IMR-90 (cell line): Measurements from ENCODE around the gene ENAH. TPM values are rescaled to one million over a fixed set of nuclear protein-coding genes. Genes with fewer than 3 reads are reported as not detected.

Experiments used
- ATAC-seq: fragments of 200-7000 bp; cut with Tn5 transposase; 2 replicates; pipeline ENCODE4 v1.9.1; 2020; ENCODE audit warnings: low read depth, mild to moderate bottlenecking, moderate library complexity
- BruUV-seq: library from RNA; stranded (reverse); fragments of 400-500 nt; replicated peaks from 2 replicates; lab custom pipeline; 2021; lab: Mats Ljungman, UMichigan
- CTCF ChIA-PET: fragments of 300-600 bp; formaldehyde crosslinking; extraction: SDS; loops from one replicate; lab custom pipeline; 2021; ENCODE audit warnings: antibody characterized with exemption; lab: Yijun Ruan, JAX
- POLR2A ChIA-PET: fragments of 300-600 bp; sonication (Branson Sonifier 250); formaldehyde crosslinking; loops from one replicate; lab custom pipeline; 2022; ENCODE audit warnings: antibody characterized with exemption; ENCODE audit not compliant: unreplicated experiment; lab: Charles Lee
- DNase-seq: peaks from one replicate; pipeline ENCODE4 v3.0.0; 2013
- H2AFZ ChIP-seq: replicated peaks from 2 replicates; pipeline ENCODE3; 2013; ENCODE audit warnings: low read length, mild to moderate bottlenecking; ENCODE audit not compliant: poor library complexity
- H2AK5ac ChIP-seq: 2 replicates; pipeline ENCODE4 v1.6.1; 2013; ENCODE audit warnings: low read depth, low read length, inconsistent platforms
- H2AK9ac ChIP-seq: replicated peaks from 2 replicates; pipeline ENCODE3; 2013; ENCODE audit warnings: mild to moderate bottlenecking, low read depth, low read length, moderate library complexity; ENCODE audit not compliant: poor library complexity
- H2BK120ac ChIP-seq: 2 replicates; pipeline ENCODE4 v1.6.1; 2013; ENCODE audit warnings: low read depth, low read length, inconsistent platforms
- H2BK15ac ChIP-seq: 3 replicates; pipeline ENCODE4 v1.6.1; 2013; ENCODE audit warnings: low read depth, low read length, inconsistent platforms
- H2BK20ac ChIP-seq: 2 replicates; pipeline ENCODE4 v1.6.1; 2013; ENCODE audit warnings: low read depth, mild to moderate bottlenecking, inconsistent platforms, low read length, moderate library complexity
- H2BK5ac ChIP-seq: 2 replicates; pipeline ENCODE4 v1.6.1; 2013; ENCODE audit warnings: mild to moderate bottlenecking, low read depth, low read length, inconsistent platforms; ENCODE audit not compliant: poor library complexity, severe bottlenecking
- H3K14ac ChIP-seq: replicated peaks from 2 replicates; pipeline ENCODE4 v1.6.1; 2013; ENCODE audit warnings: low read depth, low read length, inconsistent platforms
- H3K18ac ChIP-seq: 2 replicates; pipeline ENCODE4 v1.6.1; 2013; ENCODE audit warnings: low read depth, low read length, control low read depth
- H3K23ac ChIP-seq: 2 replicates; pipeline ENCODE4 v1.6.1; 2013; ENCODE audit warnings: low read depth, low read length, inconsistent platforms
- H3K27ac ChIP-seq: 2 replicates; pipeline ENCODE4 v1.5.1; 2013; ENCODE audit warnings: mild to moderate bottlenecking, control low read depth, low read length; ENCODE audit not compliant: insufficient read depth
- H3K27me3 ChIP-seq: 2 replicates; pipeline ENCODE4 v1.6.1; 2013; ENCODE audit warnings: low read length; ENCODE audit not compliant: control insufficient read depth, insufficient read depth
- H3K36me3 ChIP-seq: 2 replicates; pipeline ENCODE4 v1.6.1; 2013; ENCODE audit warnings: low read length, mixed read lengths; ENCODE audit not compliant: control insufficient read depth, insufficient read depth
- H3K4ac ChIP-seq: 2 replicates; pipeline ENCODE4 v1.6.1; 2013; ENCODE audit warnings: low read depth, low read length, inconsistent platforms
- H3K4me1 ChIP-seq: 2 replicates; pipeline ENCODE4 v1.6.1; 2013; ENCODE audit warnings: low read length, mixed read lengths; ENCODE audit not compliant: control insufficient read depth, insufficient read depth
- H3K4me2 ChIP-seq: 2 replicates; pipeline ENCODE4 v1.6.1; 2013; ENCODE audit warnings: low read depth, mild to moderate bottlenecking, control low read depth, low read length, moderate library complexity
- H3K4me3 ChIP-seq: 2 replicates; pipeline ENCODE4 v1.5.1; 2013; ENCODE audit warnings: low read depth, mild to moderate bottlenecking, control low read depth, low read length, moderate library complexity; ENCODE audit not compliant: insufficient read depth
- H3K56ac ChIP-seq: 2 replicates; pipeline ENCODE4 v1.6.1; 2013; ENCODE audit warnings: low read length, inconsistent platforms; ENCODE audit not compliant: insufficient read depth; ENCODE audit errors: extremely low read depth
- H3K79me1 ChIP-seq, 2 experiments: 2 replicates each; pipeline ENCODE4 v1.6.1; 2013; ENCODE audit warnings: low read length in 2 of 2, inconsistent platforms in 1 of 2, low read depth in 1 of 2
- H3K9ac ChIP-seq: 2 replicates; pipeline ENCODE4 v1.6.1; 2013; ENCODE audit warnings: low read depth, low read length, control low read depth
- H3K9me1 ChIP-seq: 2 replicates; pipeline ENCODE4 v1.6.1; 2013; ENCODE audit warnings: low read length, inconsistent platforms; ENCODE audit not compliant: insufficient read depth
- H3K9me3 ChIP-seq: 2 replicates; pipeline ENCODE4 v1.6.1; 2013; ENCODE audit warnings: low read length; ENCODE audit not compliant: control insufficient read depth, insufficient read depth
- H4K20me1 ChIP-seq: 2 replicates; pipeline ENCODE4 v1.6.1; 2013; ENCODE audit warnings: low read length, inconsistent platforms; ENCODE audit not compliant: insufficient read depth
- H4K5ac ChIP-seq: 2 replicates; pipeline ENCODE4 v1.6.1; 2013; ENCODE audit warnings: mild to moderate bottlenecking, low read depth, low read length, control low read depth
- H4K8ac ChIP-seq, 2 experiments: 2 replicates each; pipeline ENCODE4 v1.6.1; 2013; ENCODE audit warnings: low read depth in 2 of 2, low read length in 2 of 2, control low read depth in 1 of 2, inconsistent platforms in 1 of 2
- H4K91ac ChIP-seq: 2 replicates; pipeline ENCODE4 v1.6.1; 2013; ENCODE audit warnings: low read depth, low read length, inconsistent platforms; ENCODE audit not compliant: insufficient read depth
- BHLHE40 ChIP-seq: fragments of 150-350 bp; IDR thresholded peaks from 2 replicates; pipeline ENCODE4 v1.6.1; 2016; ENCODE audit warnings: mild to moderate bottlenecking, low read depth, low read length
- CEBPB ChIP-seq: IDR thresholded peaks from 2 replicates; pipeline ENCODE4 v1.6.1; 2012; ENCODE audit warnings: low read depth, low read length, improper control_type of control experiment
- CHD1 ChIP-seq: IDR thresholded peaks from 2 replicates; pipeline ENCODE4 v1.6.1; 2012; ENCODE audit warnings: low read depth, low read length, improper control_type of control experiment
- POLR2A ChIP-seq: IDR thresholded peaks from 2 replicates; pipeline ENCODE4 v1.6.1; 2012; ENCODE audit warnings: mild to moderate bottlenecking, low read depth, low read length
- RAD21 ChIP-seq: IDR thresholded peaks from 2 replicates; pipeline ENCODE4 v1.6.1; 2012; ENCODE audit warnings: low read length, improper control_type of control experiment
- RCOR1 ChIP-seq: IDR thresholded peaks from 2 replicates; pipeline ENCODE4 v1.6.1; 2012; ENCODE audit warnings: mild to moderate bottlenecking, low read length, improper control_type of control experiment; ENCODE audit not compliant: insufficient replicate concordance
- RFX5 ChIP-seq: IDR thresholded peaks from 2 replicates; pipeline ENCODE4 v1.8.0; 2012; ENCODE audit warnings: low read depth, mild to moderate bottlenecking, low read length, moderate library complexity
- SMC3 ChIP-seq: fragments of 150-350 bp; IDR thresholded peaks from 2 replicates; pipeline ENCODE4 v1.6.1; 2016; ENCODE audit warnings: low read depth, mild to moderate bottlenecking, antibody characterized with exemption, low read length, moderate library complexity
- USF2 ChIP-seq: fragments of 150-350 bp; IDR thresholded peaks from 2 replicates; pipeline ENCODE4 v1.6.1; 2017; ENCODE audit warnings: mild to moderate bottlenecking, antibody characterized with exemption, low read length, low read depth
- WGBS, 2 experiments: methylation state at CpG; one replicate each; pipeline versions ENCODE4 v1.1.5 to v1.1.7; 2013; ENCODE audit warnings: missing lambda C conversion rate in 2 of 2; ENCODE audit not compliant: insufficient read length in 1 of 2; ENCODE audit errors: extremely low coverage in 2 of 2; 5-methylcytosine and 5-hydroxymethylcytosine counted together
- dilution Hi-C: fragments of 300-500 bp; cut with HindIII; formaldehyde crosslinking; loops from one replicate; pipeline ENCODE4 v1.14.3; 2018; ENCODE audit warnings: low sequenced_read_pairs; ENCODE audit not compliant: unreplicated experiment
- in situ Hi-C: fragments of 300-500 bp; cut with MboI; formaldehyde crosslinking; loops from 3 replicates; pipeline ENCODE4 v1.14.3; 2019; ENCODE audit warnings: low sequenced_read_pairs, inconsistent platforms, mixed read lengths
- intact Hi-C: fragments of 100-400 bp; cut with micrococcal nuclease; formaldehyde crosslinking; loops from 2 replicates; pipeline ENCODE4 v1.10.0; 2022
- polyA plus RNA-seq, 3 experiments: library from polyadenylated mRNA; depleted of rRNA; stranded (reverse); fragments of >200 nt; gene quantifications; 2 replicates each; pipeline ENCODE4 v1.2.3, GENCODE V29; 2012; ENCODE audit warnings: low replicate concordance in 1 of 3
- total RNA-seq: library from RNA; depleted of rRNA; stranded (reverse); fragments of >200 nt; gene quantifications from 2 replicates; pipeline ENCODE4 v1.2.3, GENCODE V29; 2012

Gene ENAH
- total and polyA plus RNA-seq, 2 of the 4 experiments (the other 2 are of a cell fraction), result 61.3 to 86.9 TPM

- no peaks in the 10 kb centered on the region for H3K27me3 ChIP-seq
- intact Hi-C loops, result no loop called here
- H2BK15ac ChIP-seq, result no peak overlapping the region
- no peak overlapping the region for H3K27ac ChIP-seq
- no peak overlapping the region for H2BK20ac ChIP-seq
- ATAC-seq (peak; percentile 24), DNase-seq (peak; percentile 24)
- dilution Hi-C loops, result no loop called here
- H3K4me1 ChIP-seq, result 0 out of 2 replicates have a peak, but pooled peaks cover 2% of the 10 kb centered on the region
- no peak overlapping the region for H3K18ac ChIP-seq
- peaks cover 17 to 74% of the 10 kb centered on the region in 2 experiments for H3K79me1 ChIP-seq
- H3K36me3 ChIP-seq, result peaks cover 6% of the 10 kb centered on the region
- no peak overlapping the region for H3K14ac ChIP-seq
- H3K56ac ChIP-seq, result no peak overlapping the region
- peak overlapping the region; percentile 18; the same call in 1 of the 2 replicates for H3K4me2 ChIP-seq
- H2AK9ac ChIP-seq, result no peak overlapping the region
- H3K9me3 ChIP-seq, result 0 out of 2 replicates have a peak, but pooled peaks cover 2% of the 10 kb centered on the region
- H3K4ac ChIP-seq, result no peak overlapping the region
- H3K23ac ChIP-seq, result no peak overlapping the region
- POLR2A ChIA-PET, result no interaction called here
- no CpG with 5 or more reads among the region's 2 CpGs for WGBS, 2 experiments
- H2AK5ac ChIP-seq, result no peak overlapping the region
- H4K20me1 ChIP-seq, result peaks cover 68% of the 10 kb centered on the region
- no peak overlapping the region for H2BK5ac ChIP-seq
- H3K4me3 ChIP-seq, result no peak overlapping the region
- H4K5ac ChIP-seq, result no peak overlapping the region
- H3K9me1 ChIP-seq, result no peaks in the 10 kb centered on the region; the same call in 1 of the 2 replicates
- no peak overlapping the region for H2AFZ ChIP-seq
- in situ Hi-C loops, result no loop called here
- CTCF ChIA-PET, result no interaction called here
- H3K9ac ChIP-seq, result no peak overlapping the region
- BruUV-seq, result no TSS peak
- TF ChIP-seq CHD1, result no peak
- TF ChIP-seq RCOR1, result no peak
- no peak for TF ChIP-seq USF2
- no peak for TF ChIP-seq RAD21
- TF ChIP-seq BHLHE40, result no peak
- TF ChIP-seq CEBPB, result no peak
- no peak for TF ChIP-seq POLR2A
- TF ChIP-seq RFX5, result no peak
- TF ChIP-seq SMC3, result no peak
- H4K91ac ChIP-seq, result no peak overlapping the region
- no peak overlapping the region for H2BK120ac ChIP-seq
- H4K8ac ChIP-seq, result no peak overlapping the region
These were observed 56.9 kb downstream of the ENAH start for GRCh38 chr1:225595974-225596551.
